SK-N-MC (cell line): ENCODE data around the gene WBP11.

Experiments used
- EZH2 ChIP-seq: fragments of 200-600 bp; sonication (generic); IDR thresholded peaks from one replicate; pipeline ENCODE4 v1.6.1; 2017; ENCODE audit warnings: antibody characterized with exemption
- FOXP2 ChIP-seq: optimal IDR thresholded peaks from 2 replicates; pipeline ENCODE3; 2011; ENCODE audit warnings: mild to moderate bottlenecking, moderate library complexity; ENCODE audit not compliant: insufficient read depth; ENCODE audit errors: extremely low read length, control extremely low read depth
- POLR2AphosphoS5 ChIP-seq: IDR thresholded peaks from 2 replicates; pipeline ENCODE4 v1.6.1; 2012; ENCODE audit warnings: mild to moderate bottlenecking, low read depth, low read length, borderline replicate concordance

DNA sequence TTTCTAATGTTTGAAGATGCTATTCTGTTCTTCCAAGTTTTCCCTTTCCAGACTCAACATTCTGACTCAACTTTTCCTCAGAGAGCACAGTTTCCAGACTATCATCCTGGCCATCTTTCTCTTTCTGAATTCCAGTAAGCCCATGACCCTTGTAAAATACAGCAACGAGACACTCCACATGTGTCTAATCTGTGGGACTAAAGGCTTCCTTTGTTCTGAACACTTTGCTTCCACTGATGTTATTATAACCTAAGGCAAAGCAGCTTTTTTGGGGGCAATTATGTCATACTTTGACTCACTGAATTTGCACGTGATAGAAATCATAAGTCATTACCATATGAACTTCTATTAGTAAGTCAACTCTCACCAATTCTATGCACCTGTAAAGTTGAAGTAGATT is 46.4 kb upstream of the WBP11 start:
- TF ChIP-seq EZH2: no peak
- no peak for TF ChIP-seq POLR2AphosphoS5
- no peak for TF ChIP-seq FOXP2
